Endodermal cell (in vitro differentiated cells): Measurements from ENCODE around the gene COQ8A. TPM values are rescaled to one million over a fixed set of nuclear protein-coding genes. Genes with fewer than 3 reads are reported as not detected.

Source experiments
- DNase-seq: peaks from one replicate; pipeline ENCODE4 v3.0.0-alpha.2; 2017
- H3K27ac ChIP-seq: 2 replicates; pipeline ENCODE4 v1.5.1; 2013; ENCODE audit warnings: mild to moderate bottlenecking, low read depth, low read length, moderate library complexity
- H3K27me3 ChIP-seq: 2 replicates; pipeline ENCODE4 v1.6.1; 2013; ENCODE audit warnings: mild to moderate bottlenecking, low read length, moderate library complexity; ENCODE audit not compliant: insufficient read depth, control insufficient read depth, poor library complexity, severe bottlenecking
- H3K36me3 ChIP-seq: 2 replicates; pipeline ENCODE4 v1.7.0; 2013; ENCODE audit warnings: mild to moderate bottlenecking, low read length, moderate library complexity; ENCODE audit not compliant: control insufficient read depth, insufficient read depth
- H3K4me1 ChIP-seq: one replicate; pipeline ENCODE4 v1.7.0; 2013; ENCODE audit warnings: low read length; ENCODE audit not compliant: control insufficient read depth, insufficient read depth
- H3K4me3 ChIP-seq: 2 replicates; pipeline ENCODE4 v1.5.1; 2013; ENCODE audit warnings: mild to moderate bottlenecking, low read length, moderate library complexity
- H3K9ac ChIP-seq: 2 replicates; pipeline ENCODE4 v1.6.1; 2013; ENCODE audit warnings: mild to moderate bottlenecking, low read length, moderate library complexity; ENCODE audit not compliant: poor library complexity, severe bottlenecking; ENCODE audit errors: extremely low read depth
- H3K9me3 ChIP-seq: 2 replicates; pipeline ENCODE4 v1.6.1; 2013; ENCODE audit warnings: mild to moderate bottlenecking, low read length, moderate library complexity; ENCODE audit not compliant: control insufficient read depth
- H3K27ac Mint-ChIP-seq: 2 replicates; pipeline ENCODE4 v1.8.0; 2020; ENCODE audit warnings: mixed read lengths
- H3K27me3 Mint-ChIP-seq: 2 replicates; pipeline ENCODE4 v1.8.0; 2021; ENCODE audit warnings: mild to moderate bottlenecking, mixed read lengths; ENCODE audit not compliant: insufficient read depth
- H3K36me3 Mint-ChIP-seq: 2 replicates; pipeline ENCODE4 v1.8.0; 2020; ENCODE audit warnings: low read depth, mixed read lengths
- H3K4me1 Mint-ChIP-seq: 2 replicates; pipeline ENCODE4 v1.8.0; 2020; ENCODE audit warnings: mixed read lengths
- H3K4me3 Mint-ChIP-seq: 2 replicates; pipeline ENCODE4 v1.8.0; 2020; ENCODE audit warnings: mild to moderate bottlenecking, moderate library complexity, mixed read lengths
- H3K9me3 Mint-ChIP-seq: 2 replicates; pipeline ENCODE4 v1.8.0; 2020; ENCODE audit warnings: mild to moderate bottlenecking, mixed read lengths
- WGBS, 2 experiments: methylation state at CpG; one replicate each; pipeline versions ENCODE4 v1.1.5 to v1.1.7; 2013; ENCODE audit warnings: missing lambda C conversion rate in 2 of 2, mixed read lengths in 1 of 2; ENCODE audit not compliant: insufficient coverage in 1 of 2, insufficient read length in 1 of 2; 5-methylcytosine and 5-hydroxymethylcytosine counted together
- total RNA-seq, 2 donors: library from RNA; stranded (reverse); fragmentation: NEBNext Ultra II Directional in 1 of 2; extraction: Animal tissue kit (Norgen Biotek cat#: 25700) in 1 of 2; gene quantifications; 2 replicates in 1 of 2; 3 replicates in 1 of 2; pipeline ENCODE4 v1.2.1, GENCODE V29; 2021
- TF ChIP-seq, protein P1 (sequence below): fragments of 200-600 bp; sonication (generic); conservative IDR thresholded peaks from 2 replicates; pipeline ENCODE4 v1.5.0; 2021; ENCODE audit warnings: antibody characterized with exemption, mild to moderate bottlenecking

The COQ8A gene
- total RNA-seq, 2 donors from 2014 or later: 6.6 to 14.9 TPM

DNA sequence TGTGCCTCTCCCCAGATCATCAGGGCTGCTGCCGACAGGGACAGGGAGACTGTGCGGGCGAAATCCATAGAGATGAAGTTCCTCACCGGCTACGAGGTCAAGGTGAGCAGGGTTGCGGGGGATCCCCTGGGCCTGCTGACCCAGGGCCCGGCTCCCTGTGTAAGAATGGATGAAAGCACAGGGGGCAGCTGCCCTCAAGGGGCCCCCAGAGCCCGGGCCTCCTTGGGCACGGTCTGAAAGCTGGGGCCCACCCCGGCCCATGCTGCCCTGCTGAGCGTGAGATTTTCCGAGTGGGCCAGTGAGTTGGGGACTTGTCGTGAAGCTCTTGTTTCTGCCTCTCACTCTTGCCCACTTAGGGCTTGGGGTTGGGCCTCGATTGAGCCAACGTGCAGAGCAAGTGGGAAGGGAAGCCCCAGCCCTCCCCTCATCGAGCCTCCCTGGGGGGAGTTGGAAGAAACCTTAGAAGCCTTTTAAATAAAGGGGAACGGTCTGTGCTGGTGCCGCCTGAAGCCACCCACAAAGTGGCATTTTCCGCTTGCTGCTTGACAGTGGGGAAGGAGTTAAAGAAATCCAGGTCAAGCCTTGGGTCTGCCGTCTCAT, 45.2 kb downstream of the COQ8A start:
- Histone ChIP-seq H3K27me3 (no peaks in the 10 kb centered on the region), H3K27ac (peak overlapping the region; percentile 32), H3K4me3 (no peak overlapping the region), H3K9me3 (no peaks in the 10 kb centered on the region), H3K9ac (no peak overlapping the region), H3K4me1 (peaks cover 7% of the 10 kb centered on the region), H3K36me3 (no peaks in the 10 kb centered on the region)
- Mint-ChIP-seq H3K27ac (peak overlapping the region; percentile 64), H3K36me3 (peaks cover 17% of the 10 kb centered on the region), H3K4me1 (peaks cover 13% of the 10 kb centered on the region), H3K4me3 (no peak overlapping the region), H3K9me3 (no peaks in the 10 kb centered on the region), H3K27me3 (no peaks in the 10 kb centered on the region)
- TF ChIP-seq, protein P1, sequence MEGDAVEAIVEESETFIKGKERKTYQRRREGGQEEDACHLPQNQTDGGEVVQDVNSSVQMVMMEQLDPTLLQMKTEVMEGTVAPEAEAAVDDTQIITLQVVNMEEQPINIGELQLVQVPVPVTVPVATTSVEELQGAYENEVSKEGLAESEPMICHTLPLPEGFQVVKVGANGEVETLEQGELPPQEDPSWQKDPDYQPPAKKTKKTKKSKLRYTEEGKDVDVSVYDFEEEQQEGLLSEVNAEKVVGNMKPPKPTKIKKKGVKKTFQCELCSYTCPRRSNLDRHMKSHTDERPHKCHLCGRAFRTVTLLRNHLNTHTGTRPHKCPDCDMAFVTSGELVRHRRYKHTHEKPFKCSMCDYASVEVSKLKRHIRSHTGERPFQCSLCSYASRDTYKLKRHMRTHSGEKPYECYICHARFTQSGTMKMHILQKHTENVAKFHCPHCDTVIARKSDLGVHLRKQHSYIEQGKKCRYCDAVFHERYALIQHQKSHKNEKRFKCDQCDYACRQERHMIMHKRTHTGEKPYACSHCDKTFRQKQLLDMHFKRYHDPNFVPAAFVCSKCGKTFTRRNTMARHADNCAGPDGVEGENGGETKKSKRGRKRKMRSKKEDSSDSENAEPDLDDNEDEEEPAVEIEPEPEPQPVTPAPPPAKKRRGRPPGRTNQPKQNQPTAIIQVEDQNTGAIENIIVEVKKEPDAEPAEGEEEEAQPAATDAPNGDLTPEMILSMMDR: no peak
- WGBS, 2 experiments: 91 to 92% methylated on average over 15 to 20 of the region's 20 CpGs
- no peak for DNase-seq

DNA sequence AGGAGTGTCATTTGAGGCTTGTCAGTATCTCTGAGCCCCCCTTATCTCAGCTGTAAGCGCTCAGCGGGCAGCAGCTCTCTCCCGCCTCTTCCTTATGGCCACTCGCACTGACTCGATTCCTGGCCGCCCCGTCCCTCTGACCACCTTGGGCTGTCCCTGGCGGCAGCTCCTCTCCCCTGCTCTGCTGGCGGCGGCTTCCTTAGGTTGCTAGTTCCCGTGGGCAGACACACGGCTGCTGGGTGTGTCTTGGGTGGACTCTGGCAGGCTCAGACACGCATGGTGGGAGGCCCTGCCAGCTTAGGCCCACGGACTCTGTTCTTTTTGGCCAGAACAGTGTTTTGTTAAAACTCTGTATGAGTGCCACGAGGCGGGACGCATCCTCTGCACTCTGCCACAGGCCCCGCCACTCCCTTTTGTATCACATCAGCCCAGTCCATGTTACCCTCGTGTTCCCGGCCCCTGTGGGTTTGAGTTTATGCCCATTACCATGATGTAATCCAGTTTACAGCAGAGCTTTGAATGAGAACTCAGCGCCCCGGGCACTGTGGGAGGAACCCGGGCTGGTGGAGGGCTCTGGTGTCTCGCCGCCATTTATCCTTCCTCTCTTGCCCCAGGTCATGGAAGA, 45.9 kb downstream of the COQ8A start:
- H3K36me3 Mint-ChIP-seq: peaks cover 17% of the 10 kb centered on the region
- H3K4me1 Mint-ChIP-seq: peaks cover 13% of the 10 kb centered on the region
- peak overlapping the region; percentile 32 for H3K27ac ChIP-seq
- no peaks in the 10 kb centered on the region for H3K9me3 ChIP-seq
- WGBS, 2 experiments: 88 to 89% methylated on average over 18 to 25 of the region's 25 CpGs
- H3K9ac ChIP-seq: no peak overlapping the region
- no peak overlapping the region for H3K4me3 Mint-ChIP-seq
- no peaks in the 10 kb centered on the region for H3K27me3 ChIP-seq
- peak overlapping the region; percentile 64 for H3K27ac Mint-ChIP-seq
- peaks cover 7% of the 10 kb centered on the region for H3K4me1 ChIP-seq
- H3K27me3 Mint-ChIP-seq: no peaks in the 10 kb centered on the region
- TF ChIP-seq, protein P1: no peak
- H3K36me3 ChIP-seq: no peaks in the 10 kb centered on the region
- H3K9me3 Mint-ChIP-seq: no peaks in the 10 kb centered on the region
- H3K4me3 ChIP-seq: no peak overlapping the region
- no peak for DNase-seq

- Histone ChIP-seq H3K9me3 (no peaks in the 10 kb centered on the region), H3K27me3 (no peaks in the 10 kb centered on the region), H3K27ac (no peak overlapping the region), H3K4me3 (no peak overlapping the region), H3K9ac (no peak overlapping the region), H3K36me3 (no peaks in the 10 kb centered on the region), H3K4me1 (peaks cover 7% of the 10 kb centered on the region)
- Mint-ChIP-seq H3K4me1 (peaks cover 13% of the 10 kb centered on the region), H3K27ac (no peak overlapping the region), H3K4me3 (no peak overlapping the region), H3K27me3 (no peaks in the 10 kb centered on the region), H3K36me3 (peaks cover 17% of the 10 kb centered on the region), H3K9me3 (no peaks in the 10 kb centered on the region)
- 93 to 95% methylated on average over 10 to 21 of the region's 21 CpGs for WGBS, 2 experiments
- TF ChIP-seq, protein P1: no peak
- no peak for DNase-seq
Observed at GRCh38 chr1:226986496-226987178, 46.5 kb downstream of the COQ8A start.
